HEK293T (cell line): ENCODE results near the gene AGPAT2.
A peak's percentile ranks its signal among the peaks of the same experiment; 100 is the strongest.

Source experiments
- CTCF ChIA-PET: fragments of 350-600 bp; formaldehyde crosslinking; extraction: SDS; loops from one replicate; lab custom pipeline; 2021; ENCODE audit warnings: antibody characterized with exemption, inconsistent platforms; lab: Yijun Ruan, JAX
- POLR2A ChIA-PET: fragments of 350-600 bp; formaldehyde crosslinking; extraction: SDS; loops from one replicate; lab custom pipeline; 2020; ENCODE audit warnings: antibody characterized with exemption, inconsistent platforms; lab: Yijun Ruan, JAX
- DNase-seq: peaks from one replicate; pipeline ENCODE4 v3.0.0; 2012; ENCODE audit warnings: mixed read lengths; ENCODE audit errors: extremely low spot score
- ARNT ChIP-seq: fragments of 450-650 bp; IDR thresholded peaks from 2 replicates; pipeline ENCODE4 v1.6.1; 2017; ENCODE audit warnings: mild to moderate bottlenecking
- BHLHE40 ChIP-seq: fragments of 450-650 bp; IDR thresholded peaks from 2 replicates; pipeline ENCODE4 v1.6.1; 2016; ENCODE audit warnings: mild to moderate bottlenecking, moderate library complexity, borderline replicate concordance
- CTBP1 ChIP-seq: fragments of 450-650 bp; IDR thresholded peaks from 2 replicates; pipeline ENCODE4 v1.6.1; 2016; ENCODE audit warnings: borderline replicate concordance
- ELF4 ChIP-seq: fragments of 450-650 bp; IDR thresholded peaks from 2 replicates; pipeline ENCODE4 v1.6.1; 2017; ENCODE audit warnings: antibody characterized with exemption
- FOXA1 ChIP-seq: fragments of 450-650 bp; IDR thresholded peaks from 2 replicates; pipeline ENCODE4 v1.6.1; 2016; ENCODE audit warnings: mild to moderate bottlenecking
- FOXM1 ChIP-seq: fragments of 450-650 bp; IDR thresholded peaks from 2 replicates; pipeline ENCODE4 v1.6.1; 2017; ENCODE audit warnings: mild to moderate bottlenecking, borderline replicate concordance
- HDGF ChIP-seq: fragments of 450-650 bp; IDR thresholded peaks from 2 replicates; pipeline ENCODE4 v1.6.1; 2017; ENCODE audit warnings: antibody characterized with exemption, borderline replicate concordance
- L3MBTL2 ChIP-seq: fragments of 450-650 bp; conservative IDR thresholded peaks from 2 replicates; pipeline ENCODE4 v1.6.1; 2016; ENCODE audit warnings: mild to moderate bottlenecking
- LEF1 ChIP-seq: fragments of 450-650 bp; IDR thresholded peaks from 2 replicates; pipeline ENCODE4 v1.6.1; 2017; ENCODE audit warnings: mild to moderate bottlenecking, borderline replicate concordance
- NFRKB ChIP-seq: fragments of 450-650 bp; IDR thresholded peaks from 2 replicates; pipeline ENCODE4 v1.6.1; 2016; ENCODE audit warnings: mild to moderate bottlenecking, moderate library complexity
- PKNOX1 ChIP-seq: fragments of 450-650 bp; IDR thresholded peaks from 2 replicates; pipeline ENCODE4 v1.6.1; 2016
- SP1 ChIP-seq: fragments of 450-650 bp; IDR thresholded peaks from 2 replicates; pipeline ENCODE4 v1.6.1; 2017
- SUZ12 ChIP-seq: fragments of 450-650 bp; IDR thresholded peaks from 2 replicates; pipeline ENCODE4 v1.6.1; 2016; ENCODE audit warnings: mild to moderate bottlenecking
- TARDBP ChIP-seq: fragments of 450-650 bp; IDR thresholded peaks from 2 replicates; pipeline ENCODE4 v1.6.1; 2016
- ZNF384 ChIP-seq: fragments of 450-650 bp; IDR thresholded peaks from 2 replicates; pipeline ENCODE4 v1.6.1; 2016

Gene AGPAT2

GRCh38 chr9:136667940-136668760 lies 19.1 kb downstream of the AGPAT2 start:
- CTCF ChIA-PET: interaction anchor here (1.1 kb wide), 1 partner anchor 59 kb away, joined by 3 read pairs; no protein-coding TSS in a partner anchor
- no peak for DNase-seq
- POLR2A ChIA-PET: interaction anchor here (1.0 kb wide), 1 partner anchor 60 kb away, joined by 3 read pairs; no protein-coding TSS in a partner anchor
- TF ChIP-seq L3MBTL2 (no peak), ZNF384 (no peak), NFRKB (no peak), HDGF (no peak)

GRCh38 chr9:136667214-136667939 lies 19.9 kb downstream of the AGPAT2 start:
- POLR2A ChIA-PET: interaction anchor here (1.0 kb wide), 1 partner anchor 61 kb away, joined by 3 read pairs; no protein-coding TSS in a partner anchor
- CTCF ChIA-PET: no interaction called here
- no peak for TF ChIP-seq HDGF
- TF ChIP-seq PKNOX1: no peak
- no peak for DNase-seq

- TF ChIP-seq LEF1: no peak
- no peak for TF ChIP-seq ZNF384
- no peak for TF ChIP-seq FOXM1
- CTCF ChIA-PET: no interaction called here
- no peak for DNase-seq
- POLR2A ChIA-PET: no interaction called here
Observed at GRCh38 chr9:136666372-136667213, 20.7 kb downstream of the AGPAT2 start.

GRCh38 chr9:136665704-136666371 lies 21.4 kb downstream of the AGPAT2 start:
- peak; percentile 61 for DNase-seq
- ChIA-PET CTCF (interaction anchor here (1.0 kb wide), 1 partner anchor 22 kb away, joined by 3 read pairs; no protein-coding TSS in a partner anchor), POLR2A (no interaction called here)
- no peak for TF ChIP-seq ARNT
- TF ChIP-seq HDGF: no peak
- no peak for TF ChIP-seq TARDBP
- no peak for TF ChIP-seq FOXM1
- no peak for TF ChIP-seq SP1
- TF ChIP-seq FOXA1: no peak
- no peak for TF ChIP-seq L3MBTL2
- no peak for TF ChIP-seq BHLHE40
- TF ChIP-seq CTBP1: no peak
- no peak for TF ChIP-seq ELF4
- TF ChIP-seq SUZ12: no peak
- TF ChIP-seq PKNOX1: no peak
- TF ChIP-seq LEF1: no peak

- peak; percentile 70 for DNase-seq
- TF ChIP-seq ELF4: no peak
- no peak for TF ChIP-seq CTBP1
- no peak for TF ChIP-seq FOXA1
- CTCF ChIA-PET: interaction anchor here (1.0 kb wide), 1 partner anchor 23 kb away, joined by 3 read pairs; no protein-coding TSS in a partner anchor
- POLR2A ChIA-PET: no interaction called here
Observed at GRCh38 chr9:136665111-136665703, 22.1 kb downstream of the AGPAT2 start.

GRCh38 chr9:136664000-136664915 lies 23.0 kb downstream of the AGPAT2 start:
- POLR2A ChIA-PET: no interaction called here
- DNase-seq: no peak
- TF ChIP-seq ARNT (no peak), BHLHE40 (no peak), SP1 (no peak), TARDBP (no peak), FOXA1 (no peak), NFRKB (no peak), L3MBTL2 (no peak)
- CTCF ChIA-PET: interaction anchor here (0.9 kb wide), 1 partner anchor 65 kb away, joined by 3 read pairs; no protein-coding TSS in a partner anchor
